GM12865 (cell line): ENCODE data around the gene FAM110A.
"Not testable (repeated sequence)": the region's sequence is repeated elsewhere in the genome, so short reads cannot be mapped to it uniquely, and the experiment has no call there.

Experiments used
- DNase-seq: peaks from one replicate; pipeline ENCODE4 v3.0.0; 2010; ENCODE audit warnings: low read depth
- H3K4me3 ChIP-seq: 2 replicates; pipeline ENCODE4 v1.5.1; 2011; ENCODE audit warnings: mild to moderate bottlenecking, low read depth, low read length, control low read depth
- CTCF ChIP-seq: IDR thresholded peaks from 2 replicates; pipeline ENCODE4 v1.5.1; 2011; ENCODE audit warnings: low read length, control low read depth, low read depth, inconsistent platforms; ENCODE audit not compliant: insufficient read depth; ENCODE audit errors: missing control alignments

Gene FAM110A

GRCh38 chr20:889932-890463 lies 56.5 kb downstream of the FAM110A start:
- TF ChIP-seq CTCF: no peak
- DNase-seq: no peak
- no peak overlapping the region for H3K4me3 ChIP-seq

- DNase-seq: no peak
- TF ChIP-seq CTCF: no peak
- no peak overlapping the region for H3K4me3 ChIP-seq
These were observed 57.1 kb downstream of the FAM110A start for GRCh38 chr20:890666-891057.

- H3K4me3 ChIP-seq: no peak overlapping the region
- no peak for TF ChIP-seq CTCF
- DNase-seq: no peak
These were observed 57.7 kb downstream of the FAM110A start for GRCh38 chr20:891058-891705.

- H3K4me3 ChIP-seq: no peak overlapping the region
- no peak for TF ChIP-seq CTCF
- DNase-seq: peak; percentile 35
These were observed 58.2 kb downstream of the FAM110A start for GRCh38 chr20:891706-892080.

GRCh38 chr20:892371-892770 lies 58.9 kb downstream of the FAM110A start:
- H3K4me3 ChIP-seq, DNase-seq: not testable (repeated sequence)
